ENCODE results near the gene HOXC10. TPM values are rescaled to one million over a fixed set of nuclear protein-coding genes. Genes with fewer than 3 reads are reported as not detected.

HOXC10 gene
- total and polyA plus RNA-seq, 2 donors (not counting 1 experiment from before 2014, with no cell fraction given), result not detected

- H3K4me1 ChIP-seq (ENCODE audit: control insufficient read depth in 2 of 2, insufficient read depth in 2 of 2, low read length in 2 of 2), result peaks cover 27 to 52% of the 10 kb centered on the region in 2 donors
- Mint-ChIP-seq H3K4me3 (no peak overlapping the region), H3K27me3 (peaks cover 70% of the 10 kb centered on the region), H3K4me1 (peaks cover 30% of the 10 kb centered on the region), H3K9me3 (ENCODE audit: insufficient read depth) (no peaks in the 10 kb centered on the region), H3K27ac (no peak overlapping the region)
- ChIA-PET POLR2A (no interaction called here), CTCF (interaction anchor here (0.7 to 4.3 kb wide), 8 partner anchors 19 to 183 kb away, joined by 3 to 151 read pairs (median 3); partner anchors contain the start of genes HOXC8 and SMUG1)
- 24% methylated on average over 37 of the region's 53 CpGs for WGBS (ENCODE audit: insufficient coverage)
- H2AFZ ChIP-seq (ENCODE audit: insufficient read depth, low read depth, low read length, poor library complexity, severe bottlenecking), result no peak overlapping the region
- H4K20me1 ChIP-seq (ENCODE audit: control insufficient read depth, insufficient read depth, low read length, poor library complexity, severe bottlenecking), result no peaks in the 10 kb centered on the region
- DNase-seq, result peak; percentile 39
- H3K36me3 ChIP-seq (replicated peaks in 1 of 2; ENCODE audit: control extremely low read depth in 1 of 2, control insufficient read depth in 1 of 2, extremely low read depth in 1 of 2, insufficient read depth in 2 of 2, low read length in 1 of 2), result no peaks in the 10 kb centered on the region
- no peaks in the 10 kb centered on the region for H3K79me2 ChIP-seq (ENCODE audit: control insufficient read depth, insufficient read depth, low read length)
- peaks cover 0 to 96% (median 78%) of the 10 kb centered on the region in 4 experiments for H3K27me3 ChIP-seq (replicated peaks in 1 of 4; ENCODE audit: control extremely low read depth in 1 of 4, control insufficient read depth in 3 of 4, insufficient read depth in 4 of 4, low read length in 3 of 4)
- ATAC-seq (ENCODE audit: low read depth), result no peak
- H3K9ac ChIP-seq (ENCODE audit: low read length), result no peak overlapping the region
- H3K27ac ChIP-seq (ENCODE audit: low read length in 2 of 2), result no peak overlapping the region
- TF ChIP-seq EZH2 (IDR thresholded peaks at IDR 0.05; ENCODE audit: borderline replicate concordance, insufficient read depth, low read depth, low read length, poor library complexity, severe bottlenecking) (no peak), CTCF (IDR thresholded peaks at IDR 0.05) (no peak)
- no peak overlapping the region for H3K4me3 ChIP-seq (ENCODE audit: control extremely low read depth in 1 of 5, extremely low read depth in 1 of 5, insufficient read depth in 1 of 5, low read depth in 2 of 5, low read length in 4 of 5)
- peak overlapping the region; percentile 18 for H3K4me2 ChIP-seq (replicated peaks; ENCODE audit: low read depth, low read length, poor library complexity, severe bottlenecking)
- H3K9me3 ChIP-seq (ENCODE audit: control extremely low read depth in 1 of 3, control insufficient read depth in 2 of 3, insufficient read depth in 1 of 3, low read length in 2 of 3), result peaks cover 0 to 51% (median 6%) of the 10 kb centered on the region in 3 donors
- intact Hi-C loops (cut with micrococcal nuclease), result loop anchor here (5.0 kb wide), 2 partner anchors 32 to 62 kb away; no protein-coding TSS in a partner anchor
Observed at GRCh38 chr12:54029529-54030441, 44.8 kb downstream of the HOXC10 start.

- Histone ChIP-seq H3K4me2 (replicated peaks; ENCODE audit: low read depth, low read length, poor library complexity, severe bottlenecking) (no peak overlapping the region), H3K9ac (ENCODE audit: low read length) (no peak overlapping the region), H3K4me1 (ENCODE audit: control insufficient read depth in 2 of 2, insufficient read depth in 2 of 2, low read length in 2 of 2) (peaks cover 28 to 55% of the 10 kb centered on the region in 2 donors), H3K9me3 (ENCODE audit: control extremely low read depth in 1 of 3, control insufficient read depth in 2 of 3, insufficient read depth in 1 of 3, low read length in 2 of 3) (peaks cover 0 to 55% (median 6%) of the 10 kb centered on the region in 3 donors), H4K20me1 (ENCODE audit: control insufficient read depth, insufficient read depth, low read length, poor library complexity, severe bottlenecking) (no peaks in the 10 kb centered on the region), H3K27me3 (replicated peaks in 1 of 4; ENCODE audit: control extremely low read depth in 1 of 4, control insufficient read depth in 3 of 4, insufficient read depth in 4 of 4, low read length in 3 of 4) (peaks cover 0 to 98% (median 79%) of the 10 kb centered on the region in 4 experiments), H3K4me3 (ENCODE audit: control extremely low read depth in 1 of 5, extremely low read depth in 1 of 5, insufficient read depth in 1 of 5, low read depth in 2 of 5, low read length in 4 of 5) (no peak overlapping the region), H3K36me3 (replicated peaks in 1 of 2; ENCODE audit: control extremely low read depth in 1 of 2, control insufficient read depth in 1 of 2, extremely low read depth in 1 of 2, insufficient read depth in 2 of 2, low read length in 1 of 2) (no peaks in the 10 kb centered on the region), H3K27ac (ENCODE audit: low read length in 2 of 2) (no peak overlapping the region), H3K79me2 (ENCODE audit: control insufficient read depth, insufficient read depth, low read length) (no peaks in the 10 kb centered on the region), H2AFZ (ENCODE audit: insufficient read depth, low read depth, low read length, poor library complexity, severe bottlenecking) (no peak overlapping the region)
- ChIA-PET POLR2A (no interaction called here), CTCF (interaction anchor here (0.7 to 6.4 kb wide), 10 partner anchors 14 to 186 kb away, joined by 3 to 151 read pairs (median 17); partner anchors contain the start of genes HOXC8 and SMUG1)
- TF ChIP-seq EZH2 (IDR thresholded peaks at IDR 0.05; ENCODE audit: borderline replicate concordance, insufficient read depth, low read depth, low read length, poor library complexity, severe bottlenecking) (peak; percentile 14), CTCF (IDR thresholded peaks at IDR 0.05) (no peak)
- no peak for ATAC-seq (ENCODE audit: low read depth)
- peaks cover 76% of the 10 kb centered on the region for H3K27me3 Mint-ChIP-seq
- no peak overlapping the region for H3K4me3 Mint-ChIP-seq
- peak; percentile 14 for DNase-seq
- H3K4me1 Mint-ChIP-seq, result peaks cover 34% of the 10 kb centered on the region
- intact Hi-C loops (cut with micrococcal nuclease), result loop anchor here (5.0 kb wide), 2 partner anchors 33 to 63 kb away; no protein-coding TSS in a partner anchor
- no peaks in the 10 kb centered on the region for H3K9me3 Mint-ChIP-seq (ENCODE audit: insufficient read depth)
- no peak overlapping the region for H3K27ac Mint-ChIP-seq
- WGBS (ENCODE audit: insufficient coverage), result no CpG with 5 or more reads among the region's 7 CpGs
Observed at GRCh38 chr12:54030442-54030801, 45.5 kb downstream of the HOXC10 start.
